G401.6 (cell line): Measurements from ENCODE around the gene DENND1C.
"Not testable (repeated sequence)": the region's sequence is repeated elsewhere in the genome, so short reads cannot be mapped to it uniquely, and the experiment has no call there.

Source experiments
- FAIRE-seq: peaks from 2 replicates; lab custom pipeline; 2012; peaks lifted over from hg19 to GRCh38; lab: Jason Lieb, UNC

DENND1C gene

DNA sequence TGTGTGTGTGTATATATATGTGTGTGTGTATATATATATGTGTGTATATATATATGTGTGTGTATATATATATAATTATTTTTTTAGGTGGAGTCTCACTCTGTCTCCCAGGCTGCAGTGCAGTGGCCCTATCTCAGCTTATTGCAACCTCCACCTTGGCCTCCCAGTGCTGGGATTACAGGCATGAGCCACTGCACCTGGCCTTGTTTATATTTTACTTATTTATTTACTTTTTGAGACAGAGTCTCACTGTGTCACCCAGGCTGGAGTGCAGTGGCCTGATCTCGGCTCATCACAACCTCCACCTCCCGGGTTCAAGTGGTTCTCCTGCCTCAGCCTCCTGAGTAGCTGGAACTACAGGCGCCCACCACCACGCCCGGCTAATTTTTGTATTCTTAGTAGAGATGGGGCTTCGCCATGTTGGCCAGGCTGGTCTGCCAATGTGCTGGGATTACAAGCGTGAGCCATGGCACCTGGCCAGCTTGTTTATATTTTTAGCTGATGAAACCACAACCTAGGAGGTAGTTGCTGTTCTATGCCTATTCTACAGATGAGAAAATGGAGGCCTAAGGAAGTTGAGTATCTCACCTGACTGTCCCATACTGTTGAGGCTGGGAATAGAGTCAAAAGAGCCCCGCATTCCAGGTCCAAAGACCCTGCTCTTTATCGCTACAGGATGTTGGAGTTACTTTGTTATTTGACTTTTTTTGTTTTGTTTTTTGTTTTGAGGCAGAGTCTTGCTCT is 26.6 kb upstream of the DENND1C start:
- not testable (repeated sequence) for FAIRE-seq

DNA sequence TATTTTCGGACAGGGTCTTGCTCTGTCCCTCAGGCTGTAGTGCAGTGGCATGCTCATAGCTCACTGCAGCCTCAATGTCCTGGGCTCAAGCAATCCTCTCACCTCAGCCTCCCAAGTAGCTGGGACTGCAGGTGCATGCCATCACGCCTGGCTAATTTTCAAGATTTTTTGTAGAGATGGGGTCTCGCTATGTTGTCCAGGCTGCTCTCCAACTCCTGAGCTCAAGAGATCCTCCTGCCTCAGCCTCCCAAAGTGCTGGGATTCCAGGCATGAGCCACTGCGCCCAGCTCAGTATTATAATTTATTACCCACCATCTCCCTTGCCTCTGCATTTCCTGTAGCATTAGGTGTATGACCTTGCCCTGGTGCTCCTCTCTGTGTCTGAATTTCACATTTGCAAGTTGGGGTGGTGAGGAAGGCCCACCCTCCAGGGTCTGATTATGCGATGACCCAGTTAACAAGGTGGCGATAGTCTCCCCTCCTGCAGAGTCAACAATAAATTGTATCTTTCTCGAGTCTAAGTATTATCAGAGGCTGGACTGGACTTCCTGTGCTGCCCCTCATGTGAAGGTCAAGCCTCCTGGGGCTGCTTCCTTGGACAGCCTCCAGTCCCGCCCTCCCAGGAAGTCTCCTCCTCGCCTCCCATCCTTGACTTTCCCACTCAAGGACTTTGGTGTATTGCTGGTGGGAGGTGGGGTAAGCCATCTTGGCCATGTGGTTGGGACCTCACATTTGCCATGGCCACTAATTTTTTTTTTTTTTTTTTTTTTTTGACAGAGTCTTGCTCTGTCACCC is 22.0 kb upstream of the DENND1C start:
- no peak for FAIRE-seq

DNA sequence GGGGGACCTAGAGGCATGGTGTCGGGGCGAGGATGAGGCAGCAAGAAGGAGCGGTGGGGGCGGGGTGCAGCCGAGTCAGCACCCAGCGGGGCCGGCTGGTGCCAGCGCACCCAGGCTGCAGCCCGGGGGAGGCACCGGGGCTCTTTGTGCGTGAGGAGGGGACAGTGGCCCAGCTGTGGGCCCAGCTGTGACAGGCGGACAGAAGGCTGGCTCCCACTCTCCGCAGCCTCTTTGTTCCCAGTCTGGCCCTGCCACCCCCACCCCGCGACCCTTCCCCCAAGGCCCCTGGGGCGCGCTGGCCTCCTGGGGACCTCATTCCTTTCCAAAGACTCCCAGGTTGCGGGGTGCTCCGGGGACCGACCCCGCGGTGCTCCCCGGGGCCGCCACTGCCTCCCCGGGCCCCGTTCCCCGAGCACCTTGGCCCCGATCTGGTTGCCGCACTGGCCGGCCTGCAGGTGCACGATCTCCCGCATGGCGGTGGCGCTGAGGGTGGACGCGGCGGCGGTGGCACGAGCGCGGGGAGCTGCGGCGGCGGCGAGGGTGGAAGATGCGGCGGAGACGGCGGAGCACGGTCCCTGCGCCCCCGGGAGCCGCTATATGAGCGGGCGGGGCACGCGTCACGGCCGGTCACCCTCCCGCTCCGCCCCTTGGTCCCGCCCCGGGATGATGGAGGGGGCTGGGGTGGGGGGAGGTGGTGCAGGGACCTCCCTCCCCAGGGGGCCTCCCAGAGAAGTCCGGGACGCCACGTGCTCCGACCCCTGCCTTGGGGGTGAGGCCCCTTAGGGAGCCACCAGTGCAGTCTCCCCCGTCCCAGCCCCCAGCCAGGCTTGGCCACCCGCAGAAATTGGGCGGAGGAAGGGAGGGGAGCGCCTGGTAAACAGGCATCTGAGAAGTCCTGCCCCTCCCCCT is 20.4 kb upstream of the DENND1C start, which contains the start of gene TUBB4A:
TUBB4A (minus strand) TSS at position 570 of the 909 bp plus-strand sequence; CDS start at position 473, 97 bp downstream.
- no peak for FAIRE-seq

DNA sequence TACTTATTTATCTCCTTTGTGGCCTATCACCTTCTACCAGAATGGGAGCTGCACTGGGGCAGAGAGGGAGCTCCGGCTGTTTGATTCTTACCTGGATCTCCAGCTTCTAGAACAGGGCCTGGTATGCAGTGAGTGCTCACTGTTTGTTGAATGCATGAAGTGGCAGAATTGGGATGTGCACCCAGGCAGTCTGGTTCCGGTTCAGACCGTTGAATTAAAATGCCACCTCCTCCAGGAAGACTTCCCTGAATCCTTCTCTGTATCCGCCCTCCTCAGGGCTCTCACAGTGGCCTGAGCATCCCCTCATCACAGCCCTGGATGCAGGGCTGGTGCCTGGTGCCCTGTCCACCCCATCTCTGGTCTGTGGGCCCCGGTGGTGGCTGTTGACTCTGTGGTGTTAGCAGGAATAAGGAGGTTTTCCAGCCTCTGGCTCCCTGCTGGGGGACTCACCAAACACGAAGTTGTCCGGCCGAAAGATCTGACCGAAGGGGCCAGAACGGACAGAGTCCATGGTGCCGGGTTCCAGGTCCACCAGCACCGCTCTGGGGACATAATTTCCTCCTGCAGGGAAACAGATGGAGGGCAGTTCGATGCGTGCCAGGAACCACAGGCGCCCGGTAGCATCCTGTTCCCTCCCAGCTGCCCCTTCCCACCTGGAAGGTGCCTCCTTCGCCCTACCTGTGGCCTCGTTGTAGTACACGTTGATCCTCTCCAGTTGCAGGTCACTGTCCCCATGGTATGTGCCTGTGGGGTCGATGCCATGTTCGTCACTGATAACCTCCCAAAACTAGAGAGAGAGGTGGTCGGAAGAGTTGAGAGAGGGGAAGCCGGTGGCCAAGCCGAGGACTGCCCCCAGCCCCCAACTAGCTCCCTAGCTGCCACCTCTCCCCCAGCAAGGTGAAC is 19.5 kb upstream of the DENND1C start:
- FAIRE-seq: no peak

DNA sequence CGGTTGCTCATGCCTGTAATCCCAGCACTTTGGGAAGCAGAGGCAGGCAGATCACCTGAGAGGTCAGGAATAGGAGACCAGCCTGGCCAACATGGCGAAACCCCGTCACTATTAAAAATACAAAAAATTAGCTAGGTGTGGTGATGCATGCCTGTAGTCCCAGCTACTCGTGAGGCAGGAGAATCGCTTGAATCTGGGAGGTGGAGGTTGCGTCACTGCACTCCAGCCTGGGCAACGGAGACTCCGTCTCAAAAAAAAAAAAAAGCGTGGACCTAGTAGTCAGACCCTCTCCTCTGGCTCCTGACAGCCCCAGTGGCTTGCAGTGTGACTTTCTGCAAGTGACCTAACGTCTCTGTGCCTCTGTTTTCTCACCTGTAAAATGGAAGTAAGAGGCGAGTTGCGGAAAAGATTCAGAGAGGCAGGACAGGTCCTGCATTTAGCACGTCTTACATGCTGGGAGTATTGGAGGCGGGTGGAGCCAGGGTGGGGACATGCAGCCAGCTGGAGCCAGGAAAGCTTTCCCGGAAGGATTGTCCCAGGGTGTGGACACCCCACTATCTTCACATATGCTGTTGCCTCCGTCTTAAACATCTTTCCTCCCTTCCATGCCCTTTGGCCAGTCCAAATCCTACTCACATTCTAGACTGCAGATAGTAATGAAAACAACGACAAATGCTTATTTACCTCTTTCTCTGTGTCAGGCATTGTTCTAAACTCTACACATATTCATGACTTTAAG is 17.6 kb upstream of the DENND1C start:
- FAIRE-seq: no peak

DNA sequence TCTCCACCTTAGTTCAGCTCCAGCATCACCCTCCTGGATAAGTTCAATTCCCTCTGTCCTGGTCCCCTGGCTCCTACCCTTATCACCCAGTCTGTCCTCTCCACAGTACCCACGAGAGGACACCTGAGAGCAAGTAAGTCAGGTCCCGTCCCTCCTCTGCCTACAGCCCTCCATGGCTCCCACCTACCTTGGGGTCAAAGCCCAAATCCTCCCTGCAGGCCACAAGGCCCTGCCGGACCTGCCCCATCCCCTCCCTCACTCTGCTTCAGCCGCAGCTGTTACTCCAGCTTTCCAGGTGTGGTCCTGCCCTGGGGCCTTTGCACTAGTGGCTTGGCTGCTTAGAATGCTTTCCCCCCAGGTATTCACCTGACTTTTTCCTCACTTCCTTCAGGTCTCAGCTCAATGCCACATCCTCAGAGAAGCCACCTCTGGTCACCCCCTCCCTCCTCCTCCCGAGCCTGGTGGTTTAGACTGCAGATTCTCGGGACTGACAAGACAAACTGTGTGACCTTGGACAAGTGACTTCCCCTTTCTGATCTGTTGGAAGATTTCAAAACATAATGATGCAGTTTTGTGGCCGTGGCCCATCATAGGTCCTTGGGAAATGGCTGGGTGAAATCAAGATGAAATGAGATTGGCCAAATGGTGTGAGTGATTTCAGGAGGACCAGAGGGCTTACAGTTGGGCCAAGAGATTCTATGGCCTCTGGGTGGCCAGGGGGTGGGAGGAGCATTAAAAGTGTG is 16.9 kb upstream of the DENND1C start:
- no peak for FAIRE-seq

DNA sequence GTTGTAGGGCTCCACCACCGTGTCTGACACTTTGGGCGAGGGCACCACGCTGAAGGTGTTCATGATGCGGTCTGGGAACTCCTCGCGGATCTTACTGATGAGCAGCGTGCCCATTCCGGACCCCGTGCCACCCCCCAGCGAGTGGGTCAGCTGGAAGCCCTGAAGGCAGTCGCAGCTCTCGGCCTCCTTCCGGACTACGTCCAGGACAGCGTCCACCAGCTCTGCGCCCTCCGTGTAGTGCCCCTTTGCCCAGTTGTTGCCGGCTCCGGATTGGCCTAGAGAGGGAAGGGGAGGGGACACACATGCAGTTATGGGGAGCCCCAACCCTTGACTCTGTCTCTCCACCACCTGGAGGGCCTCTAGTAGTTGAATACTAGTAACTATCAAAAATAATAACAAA is 14.4 kb upstream of the DENND1C start:
- FAIRE-seq: no peak

DNA sequence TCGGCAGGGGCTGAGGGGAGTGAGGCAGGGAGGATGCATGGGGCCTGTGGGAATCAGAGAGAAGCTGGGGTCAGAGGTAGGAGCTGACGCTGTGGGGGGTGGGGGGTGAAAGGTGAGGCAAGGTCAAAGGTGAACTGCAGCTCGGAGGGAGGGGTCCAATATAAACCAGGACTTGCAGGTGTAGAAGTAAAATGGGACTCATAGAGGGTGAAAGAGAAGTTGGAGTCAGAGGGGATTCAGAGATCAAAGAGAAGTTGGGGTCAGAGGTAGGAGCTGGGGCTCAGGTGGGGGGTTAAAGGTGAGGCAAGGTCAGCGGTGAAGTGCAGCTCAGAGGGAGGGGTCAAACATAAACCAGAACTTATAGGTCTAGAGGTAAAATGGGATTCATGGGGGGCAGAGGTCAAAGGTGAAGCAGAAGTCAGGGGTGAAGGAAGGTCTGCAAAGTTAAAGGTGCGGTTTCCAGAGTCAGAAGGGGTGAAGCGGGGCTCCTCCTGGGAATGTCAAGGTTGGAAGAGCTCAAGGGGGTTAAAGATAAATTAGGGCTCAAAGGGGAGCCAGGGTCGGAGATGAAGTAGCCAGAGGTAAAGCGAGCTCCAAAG is 12.9 kb upstream of the DENND1C start:
- no peak for FAIRE-seq

DNA sequence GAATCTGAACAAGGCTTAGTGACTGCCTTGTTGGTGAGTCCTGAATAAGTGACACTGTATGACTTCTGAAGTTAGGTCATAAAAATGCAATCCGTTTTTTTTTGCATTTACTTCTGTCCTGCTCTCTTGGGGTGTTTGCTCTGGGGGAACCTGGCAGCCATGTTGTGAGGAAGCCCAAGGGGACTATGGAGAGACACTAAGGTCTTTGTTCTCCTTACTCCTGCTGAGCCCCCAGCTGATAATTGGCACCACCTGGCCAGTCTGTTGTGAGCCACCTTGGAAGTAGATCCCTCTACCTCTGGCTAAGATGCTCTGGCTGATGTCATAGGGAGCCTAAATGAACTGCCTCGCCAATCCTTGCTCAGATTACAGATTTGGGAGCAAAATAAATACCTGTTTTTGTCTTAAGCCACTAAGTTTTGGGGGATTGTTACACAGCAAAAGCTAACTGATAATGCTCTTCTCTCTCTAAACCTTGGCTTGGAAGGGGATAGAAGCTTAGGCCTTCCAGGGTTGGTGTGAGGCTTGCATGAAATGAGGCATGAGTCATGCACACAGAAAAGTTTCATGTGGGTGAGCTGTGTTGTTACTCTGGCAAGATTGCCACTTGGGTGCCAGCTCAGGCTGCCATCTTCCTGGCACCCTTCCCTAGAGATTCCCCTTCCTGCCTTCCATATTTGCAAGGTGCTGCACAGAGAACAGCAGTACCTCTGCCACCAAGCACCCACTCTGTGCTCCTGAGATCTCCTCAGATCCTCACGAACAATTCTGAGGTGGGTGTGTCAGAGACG is 10.4 kb upstream of the DENND1C start:
- FAIRE-seq: no peak

DNA sequence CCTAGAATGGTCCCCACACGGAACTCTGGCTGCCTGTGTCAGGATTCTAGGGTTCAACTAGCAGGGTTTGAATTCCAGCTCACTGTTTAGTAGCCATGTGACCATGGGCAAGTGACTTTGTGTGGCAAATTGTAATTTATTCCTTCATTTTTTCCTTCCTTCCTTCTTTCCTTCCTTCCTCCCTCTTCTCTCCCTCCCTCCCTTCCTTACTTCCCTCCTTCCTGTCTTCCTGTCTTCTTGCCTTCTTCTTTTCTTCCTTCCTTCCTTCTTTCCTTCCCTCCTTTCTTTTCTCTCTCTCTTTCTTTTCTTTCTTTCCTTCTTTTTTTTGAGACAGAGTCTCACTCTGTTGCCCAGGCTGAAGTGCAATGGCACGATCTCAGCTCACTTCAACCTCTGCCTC is 8.5 kb upstream of the DENND1C start:
- FAIRE-seq: no peak

DNA sequence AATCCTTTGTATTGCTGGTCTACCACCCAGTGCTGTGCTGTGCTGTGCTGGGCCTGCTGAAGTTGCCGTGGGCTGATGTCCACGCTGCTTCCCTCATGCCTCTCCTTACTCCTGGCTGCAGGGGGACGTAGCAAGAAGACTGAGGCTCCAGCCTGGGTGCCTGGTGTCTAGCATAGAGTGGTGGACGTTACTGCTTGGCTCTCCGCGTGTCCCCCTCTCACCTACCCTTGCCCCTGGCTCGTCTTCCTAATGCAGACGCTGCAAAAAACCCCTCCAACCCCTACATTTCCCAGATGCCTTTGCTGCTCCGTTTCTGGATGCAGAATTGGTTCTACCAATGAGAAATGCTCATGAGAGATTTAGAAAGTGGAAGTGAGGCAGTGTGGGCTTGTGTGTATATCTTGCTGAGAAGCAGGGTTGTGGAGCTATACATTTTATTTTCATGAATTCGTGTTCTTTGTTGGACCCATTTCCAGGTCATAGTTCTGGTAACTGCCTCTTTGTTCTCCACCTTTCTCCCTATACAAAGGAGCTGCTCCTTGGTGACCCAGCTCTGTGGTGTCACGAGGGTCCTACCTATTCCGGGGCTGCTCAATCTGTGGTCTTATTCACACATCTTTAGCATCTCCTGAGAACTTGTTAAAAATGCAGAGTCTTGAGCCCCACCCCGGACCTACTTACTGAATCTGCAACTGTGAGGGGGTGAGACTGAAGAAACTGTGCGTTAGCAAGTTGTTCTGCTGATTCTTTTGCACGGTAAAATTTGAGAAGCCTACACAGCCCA is 7.9 kb upstream of the DENND1C start:
- FAIRE-seq: no peak

DNA sequence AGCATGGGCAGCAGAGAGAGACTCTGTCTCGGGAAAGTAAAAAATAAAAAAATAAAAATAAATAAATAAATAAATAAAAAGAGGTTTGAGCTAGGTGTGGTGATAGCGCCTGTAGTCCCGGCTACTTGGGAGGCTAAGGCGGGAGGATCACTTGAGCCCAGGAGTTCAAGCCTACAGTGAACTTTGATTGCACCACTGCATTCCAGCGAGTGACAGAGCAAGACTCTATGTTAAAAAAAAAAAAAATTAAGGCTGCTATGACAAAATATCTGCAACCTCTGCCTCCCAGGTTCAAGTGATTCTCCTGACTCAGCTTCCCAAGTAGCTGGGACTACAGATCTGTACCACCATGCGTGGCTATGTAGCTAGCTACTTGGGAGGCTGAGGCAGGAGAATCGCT is 3.2 kb upstream of the DENND1C start:
- FAIRE-seq: no peak

DNA sequence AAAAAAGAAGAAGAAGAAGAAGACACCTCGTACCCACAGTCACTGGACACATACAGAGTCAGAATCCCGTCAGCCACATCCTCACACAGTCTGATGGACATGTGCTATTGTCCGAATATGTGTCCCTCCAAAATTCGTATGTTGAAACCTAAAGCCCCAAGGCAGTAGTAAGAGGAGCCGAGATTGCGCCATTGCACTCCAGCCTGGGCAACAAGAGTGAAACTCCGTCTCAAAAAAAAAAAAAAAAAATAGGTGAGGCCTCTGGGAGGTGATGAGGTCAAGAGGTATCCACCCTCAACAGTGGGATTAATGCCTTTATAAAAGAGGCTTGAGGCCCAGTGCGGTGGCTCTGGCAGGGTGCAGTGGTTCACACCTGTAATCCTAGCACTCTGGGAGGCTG is 2.6 kb upstream of the DENND1C start:
- FAIRE-seq: no peak

DNA sequence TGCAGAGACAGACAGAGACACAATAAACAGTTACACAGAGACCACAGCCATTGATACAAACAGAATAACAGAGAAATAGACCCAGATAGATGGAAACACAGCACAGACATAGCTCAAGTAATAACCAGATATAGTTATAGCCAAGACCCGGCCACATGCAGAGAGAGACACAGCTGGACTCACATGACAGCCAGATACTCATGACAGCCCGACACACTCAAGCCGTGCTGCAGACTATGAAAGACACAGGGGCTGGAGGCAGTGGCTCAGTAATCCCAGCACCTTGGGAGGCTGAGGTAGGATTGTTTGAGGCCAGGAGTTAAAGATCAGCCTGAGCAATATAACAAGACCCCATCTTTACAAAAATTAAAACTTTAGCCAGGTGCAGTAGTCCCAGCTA is 1.6 kb upstream of the DENND1C start:
- FAIRE-seq: no peak

DNA sequence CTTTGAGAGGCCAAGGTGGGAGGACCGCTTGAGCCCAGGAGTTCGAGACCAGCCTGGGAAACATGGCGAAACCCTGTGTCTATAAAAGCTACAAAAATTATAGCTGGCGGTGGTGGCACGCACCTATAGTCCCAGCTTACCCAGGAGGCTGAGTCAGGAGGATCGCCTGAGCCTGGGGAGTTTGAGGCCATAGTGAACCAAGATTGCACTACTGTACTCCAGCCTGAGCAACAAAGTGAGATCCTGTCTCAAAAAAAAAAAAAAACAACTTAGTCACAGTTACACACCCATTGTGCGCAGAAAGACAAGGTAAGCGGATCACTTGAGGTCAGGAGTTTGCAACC is 728 bp upstream of the DENND1C start:
- no peak for FAIRE-seq

DNA sequence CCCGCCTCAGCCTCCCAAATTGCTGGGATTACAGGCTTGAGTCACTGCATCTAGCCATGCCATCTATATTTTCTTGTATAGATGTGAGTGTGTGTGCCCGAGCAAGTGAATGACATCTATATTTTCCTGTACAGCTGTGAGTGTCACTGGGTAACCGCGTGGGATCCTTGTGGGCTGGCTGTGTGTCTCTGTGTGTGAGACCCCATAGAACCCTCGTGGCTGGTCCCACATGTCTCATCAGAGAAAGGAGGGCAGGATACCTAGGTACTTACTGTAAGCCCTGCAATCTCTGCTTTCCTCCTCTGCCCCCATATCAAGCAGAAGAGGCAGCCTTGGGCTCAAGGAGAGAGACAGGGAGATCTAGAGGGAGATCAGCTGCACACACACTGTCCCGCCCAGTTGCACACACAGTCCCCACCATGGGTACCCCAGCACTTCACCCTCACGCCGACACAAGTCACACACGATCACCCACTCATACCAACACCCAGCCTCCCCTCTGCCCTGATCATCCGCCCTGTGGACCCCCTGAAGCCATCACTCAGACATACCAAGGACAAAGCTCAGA is 655 bp downstream of the DENND1C start:
- no peak for FAIRE-seq

DNA sequence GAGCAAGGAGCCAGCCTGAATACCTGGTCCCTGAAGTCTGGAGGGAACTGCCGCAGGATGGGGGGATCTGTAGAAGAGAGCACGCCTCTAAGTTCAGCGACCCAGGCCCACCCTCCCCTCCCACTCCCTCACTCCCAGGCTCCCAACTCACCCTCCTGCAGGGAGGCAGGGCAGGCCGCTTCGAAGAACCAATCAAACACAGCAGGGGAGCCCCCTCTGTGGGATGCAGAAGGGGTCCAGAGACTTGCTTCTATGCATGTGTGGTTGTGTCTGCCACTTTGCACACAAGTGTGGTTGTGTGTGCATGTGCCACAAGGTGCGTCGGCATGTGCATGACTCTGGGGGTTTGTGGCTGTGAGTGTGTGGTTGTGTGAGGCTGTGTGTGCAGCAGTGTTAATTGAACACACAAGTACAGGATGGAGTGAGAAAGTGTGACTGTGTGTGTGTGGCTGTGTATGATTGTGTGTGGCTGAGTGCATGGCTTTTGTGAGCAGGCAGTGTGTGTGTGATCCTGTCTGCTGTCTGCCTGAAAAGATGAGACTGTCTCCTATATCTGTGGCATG is 1.7 kb downstream of the DENND1C start:
- FAIRE-seq: no peak

DNA sequence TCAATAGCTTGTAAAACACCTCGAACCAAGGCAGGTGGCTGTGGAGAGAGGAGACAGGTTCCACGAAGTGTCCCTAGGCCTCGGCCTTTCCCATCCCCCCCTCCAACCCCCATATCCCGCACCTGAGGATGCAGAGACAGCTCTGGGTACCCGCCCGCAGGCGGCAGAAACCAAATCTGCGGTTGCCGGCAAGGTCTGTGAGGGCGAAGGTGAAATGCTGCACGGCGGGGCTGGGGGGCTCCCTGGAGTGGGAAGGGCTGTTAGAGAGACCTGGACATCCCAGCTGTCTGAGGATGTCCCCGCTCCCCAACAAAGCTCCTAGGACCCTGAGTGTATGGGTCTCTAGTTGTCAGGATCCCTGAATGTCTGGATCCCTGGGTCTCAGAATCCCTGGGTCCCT is 2.8 kb downstream of the DENND1C start:
- FAIRE-seq: no peak
